Osteoblast (primary cell): ENCODE measurements around the gene CCDC24. TPM values are rescaled to one million over a fixed set of nuclear protein-coding genes. Genes with fewer than 3 reads are reported as not detected.

ENCODE experiments used
- DNase-seq: peaks from one replicate; pipeline ENCODE4 v3.0.0; 2011; ENCODE audit warnings: low spot score, mixed read lengths; ENCODE audit not compliant: insufficient read length; ENCODE audit errors: missing footprints
- H2AFZ ChIP-seq: 2 replicates; pipeline ENCODE4 v1.6.0; 2011; ENCODE audit warnings: mild to moderate bottlenecking, low read length
- H3K27ac ChIP-seq: 2 replicates; pipeline ENCODE4 v1.5.1; 2011; ENCODE audit warnings: mild to moderate bottlenecking, low read depth, low read length, moderate library complexity
- H3K27me3 ChIP-seq: 2 replicates; pipeline ENCODE4 v1.6.0; 2012; ENCODE audit warnings: mild to moderate bottlenecking, control low read depth, inconsistent platforms, low read length, moderate library complexity; ENCODE audit not compliant: insufficient read depth
- H3K36me3 ChIP-seq: 2 replicates; pipeline ENCODE4 v1.5.1; 2011; ENCODE audit warnings: mild to moderate bottlenecking, low read length, control low read depth, moderate library complexity; ENCODE audit not compliant: insufficient read depth
- H3K4me1 ChIP-seq: 2 replicates; pipeline ENCODE4 v1.5.1; 2011; ENCODE audit warnings: mild to moderate bottlenecking, low read length, control low read depth, moderate library complexity; ENCODE audit not compliant: insufficient read depth
- H3K4me2 ChIP-seq: 2 replicates; pipeline ENCODE4 v1.6.0; 2011; ENCODE audit warnings: mild to moderate bottlenecking, low read length; ENCODE audit not compliant: insufficient read depth
- H3K4me3 ChIP-seq: fragments of 200-600 bp; sonication (generic); 3 replicates; pipeline ENCODE4 v1.5.1; 2012; ENCODE audit warnings: mild to moderate bottlenecking, low read length, inconsistent platforms; ENCODE audit not compliant: insufficient read depth
- H3K79me2 ChIP-seq: 2 replicates; pipeline ENCODE4 v1.6.0; 2012; ENCODE audit warnings: mild to moderate bottlenecking, low read length, control low read depth, inconsistent platforms; ENCODE audit not compliant: insufficient read depth
- H3K9me3 ChIP-seq: 2 replicates; pipeline ENCODE4 v1.5.1; 2011; ENCODE audit warnings: low read depth, low read length, control low read depth
- H4K20me1 ChIP-seq: 2 replicates; pipeline ENCODE4 v1.6.0; 2012; ENCODE audit warnings: mild to moderate bottlenecking, low read length, control low read depth; ENCODE audit not compliant: insufficient read depth
- total RNA-seq: library from RNA; depleted of rRNA; stranded (reverse); fragments of >200 nt; gene quantifications from 2 replicates; pipeline ENCODE4 v1.2.3, GENCODE V29; 2012
- TF ChIP-seq, protein P1 (sequence below): IDR thresholded peaks from 2 replicates; pipeline ENCODE4 v1.5.1; 2011; ENCODE audit warnings: mild to moderate bottlenecking, low read depth, low read length, moderate library complexity; ENCODE audit errors: extremely low read depth

CCDC24 gene
- total RNA-seq, 1 donor = 2.9 TPM

DNA sequence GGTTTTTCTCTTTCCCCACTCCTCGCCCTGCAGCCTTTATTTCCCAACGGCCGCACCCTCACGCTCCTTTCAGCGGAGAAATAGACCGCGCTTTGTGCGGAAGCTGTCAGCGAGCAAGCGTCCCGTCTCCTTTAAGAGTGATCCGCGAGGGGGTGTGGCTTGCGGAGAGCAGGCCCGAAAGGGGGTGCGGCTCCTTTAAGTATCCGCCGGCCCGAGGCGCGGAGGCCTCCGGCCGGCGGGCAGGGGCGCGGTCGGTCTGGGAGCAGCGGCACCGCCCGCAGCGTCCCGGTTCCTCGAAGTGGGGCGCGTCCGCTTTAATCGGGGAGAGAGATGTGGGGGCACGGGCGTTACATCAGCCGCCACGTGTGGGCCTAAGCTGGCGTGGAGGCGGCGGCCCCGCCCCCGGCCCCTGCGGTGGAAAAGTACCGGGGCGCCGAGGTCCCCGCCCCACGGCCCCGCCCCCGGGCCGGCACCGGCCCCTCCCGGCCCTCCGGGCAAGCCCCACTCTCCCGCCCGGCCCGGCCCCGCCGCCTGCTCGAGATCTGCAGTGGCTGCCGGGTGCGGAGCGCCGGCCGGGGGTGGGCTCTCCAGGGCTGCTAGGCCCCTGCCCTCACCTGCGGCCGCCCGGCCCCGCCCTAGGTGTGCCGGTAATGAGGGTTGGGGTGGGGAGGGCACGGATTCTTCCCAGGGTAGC lies 38.7 kb downstream of the CCDC24 start:
- Histone ChIP-seq H4K20me1 (no peaks in the 10 kb centered on the region), H2AFZ (peak overlapping the region; percentile 95), H3K27ac (peak overlapping the region; percentile 18), H3K4me2 (peak overlapping the region; percentile 94), H3K4me1 (peaks cover 7% of the 10 kb centered on the region), H3K79me2 (no peaks in the 10 kb centered on the region), H3K9me3 (no peaks in the 10 kb centered on the region), H3K36me3 (no peaks in the 10 kb centered on the region), H3K4me3 (peak overlapping the region; percentile 75), H3K27me3 (no peaks in the 10 kb centered on the region)
- TF ChIP-seq, protein P1, sequence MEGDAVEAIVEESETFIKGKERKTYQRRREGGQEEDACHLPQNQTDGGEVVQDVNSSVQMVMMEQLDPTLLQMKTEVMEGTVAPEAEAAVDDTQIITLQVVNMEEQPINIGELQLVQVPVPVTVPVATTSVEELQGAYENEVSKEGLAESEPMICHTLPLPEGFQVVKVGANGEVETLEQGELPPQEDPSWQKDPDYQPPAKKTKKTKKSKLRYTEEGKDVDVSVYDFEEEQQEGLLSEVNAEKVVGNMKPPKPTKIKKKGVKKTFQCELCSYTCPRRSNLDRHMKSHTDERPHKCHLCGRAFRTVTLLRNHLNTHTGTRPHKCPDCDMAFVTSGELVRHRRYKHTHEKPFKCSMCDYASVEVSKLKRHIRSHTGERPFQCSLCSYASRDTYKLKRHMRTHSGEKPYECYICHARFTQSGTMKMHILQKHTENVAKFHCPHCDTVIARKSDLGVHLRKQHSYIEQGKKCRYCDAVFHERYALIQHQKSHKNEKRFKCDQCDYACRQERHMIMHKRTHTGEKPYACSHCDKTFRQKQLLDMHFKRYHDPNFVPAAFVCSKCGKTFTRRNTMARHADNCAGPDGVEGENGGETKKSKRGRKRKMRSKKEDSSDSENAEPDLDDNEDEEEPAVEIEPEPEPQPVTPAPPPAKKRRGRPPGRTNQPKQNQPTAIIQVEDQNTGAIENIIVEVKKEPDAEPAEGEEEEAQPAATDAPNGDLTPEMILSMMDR = no peak
- DNase-seq = peak; percentile 98

- peak; percentile 91 for DNase-seq
- H3K4me2 ChIP-seq = peak overlapping the region; percentile 94
- no peaks in the 10 kb centered on the region for H3K27me3 ChIP-seq
- H3K4me1 ChIP-seq = peaks cover 12% of the 10 kb centered on the region
- H3K4me3 ChIP-seq = peak overlapping the region; percentile 75
- H3K79me2 ChIP-seq = no peaks in the 10 kb centered on the region
- H4K20me1 ChIP-seq = no peaks in the 10 kb centered on the region
- no peaks in the 10 kb centered on the region for H3K9me3 ChIP-seq
- TF ChIP-seq, protein P1 = no peak
- no peak overlapping the region for H3K27ac ChIP-seq
- H3K36me3 ChIP-seq = no peaks in the 10 kb centered on the region
- H2AFZ ChIP-seq = peak overlapping the region; percentile 65
Measured at GRCh38 chr1:44030605-44031251, 39.3 kb downstream of the CCDC24 start.

GRCh38 chr1:44031252-44032169 lies 40.1 kb downstream of the CCDC24 start, which contains the start of gene SLC6A9:
TSS of gene SLC6A9 (minus strand) at chr1:44031462. CDS start at chr1:44024277, 7,185 bp downstream.
- H3K27me3 ChIP-seq = no peaks in the 10 kb centered on the region
- DNase-seq = peak; percentile 94
- H3K27ac ChIP-seq = no peak within 1 kb of the TSS
- TF ChIP-seq, protein P1 = no peak
- peak within 1 kb of the TSS; percentile 65 for H2AFZ ChIP-seq
- H4K20me1 ChIP-seq = no peaks in the 10 kb centered on the region
- no peaks in the 10 kb centered on the region for H3K36me3 ChIP-seq
- H3K9me3 ChIP-seq = no peaks in the 10 kb centered on the region
- H3K4me2 ChIP-seq = peak within 1 kb of the TSS; percentile 94
- H3K4me3 ChIP-seq = peak within 1 kb of the TSS; percentile 75
- H3K79me2 ChIP-seq = no peaks in the 10 kb centered on the region
- peaks cover 20% of the 10 kb centered on the region for H3K4me1 ChIP-seq
